GM12892 (cell line): ENCODE measurements around the gene TOX4. TPM values are rescaled to one million over a fixed set of nuclear protein-coding genes. Genes with fewer than 3 reads are reported as not detected.
"Not testable (repeated sequence)": the region's sequence is repeated elsewhere in the genome, so short reads cannot be mapped to it uniquely, and the experiment has no call there.

ENCODE experiments used
- DNase-seq: peaks from one replicate; pipeline ENCODE4 v3.0.0; 2011; ENCODE audit not compliant: insufficient read length
- FAIRE-seq: peaks from 2 replicates; lab custom pipeline; 2011; peaks lifted over from hg19 to GRCh38; lab: Jason Lieb, UNC
- POLR2A ChIP-seq: IDR thresholded peaks from 2 replicates; pipeline ENCODE4 v1.6.1; 2011; ENCODE audit warnings: low read depth, low read length, control low read depth
- POLR2AphosphoS5 ChIP-seq: IDR thresholded peaks from 2 replicates; pipeline ENCODE4 v1.6.1; 2011; ENCODE audit warnings: low read depth, low read length, control low read depth
- TAF1 ChIP-seq: IDR thresholded peaks from 2 replicates; pipeline ENCODE4 v1.6.1; 2011; ENCODE audit warnings: low read depth, mild to moderate bottlenecking, control low read depth, low read length, borderline replicate concordance
- polyA plus RNA-seq: library from polyadenylated mRNA; unstranded; fragments of >200 nt; gene quantifications from one replicate; pipeline ENCODE4 v1.2.1, GENCODE V29; 2012; ENCODE audit warnings: missing spikeins, inconsistent platforms; ENCODE audit not compliant: missing spikeins

Gene TOX4
- polyA plus RNA-seq, result 38.7 TPM

DNA sequence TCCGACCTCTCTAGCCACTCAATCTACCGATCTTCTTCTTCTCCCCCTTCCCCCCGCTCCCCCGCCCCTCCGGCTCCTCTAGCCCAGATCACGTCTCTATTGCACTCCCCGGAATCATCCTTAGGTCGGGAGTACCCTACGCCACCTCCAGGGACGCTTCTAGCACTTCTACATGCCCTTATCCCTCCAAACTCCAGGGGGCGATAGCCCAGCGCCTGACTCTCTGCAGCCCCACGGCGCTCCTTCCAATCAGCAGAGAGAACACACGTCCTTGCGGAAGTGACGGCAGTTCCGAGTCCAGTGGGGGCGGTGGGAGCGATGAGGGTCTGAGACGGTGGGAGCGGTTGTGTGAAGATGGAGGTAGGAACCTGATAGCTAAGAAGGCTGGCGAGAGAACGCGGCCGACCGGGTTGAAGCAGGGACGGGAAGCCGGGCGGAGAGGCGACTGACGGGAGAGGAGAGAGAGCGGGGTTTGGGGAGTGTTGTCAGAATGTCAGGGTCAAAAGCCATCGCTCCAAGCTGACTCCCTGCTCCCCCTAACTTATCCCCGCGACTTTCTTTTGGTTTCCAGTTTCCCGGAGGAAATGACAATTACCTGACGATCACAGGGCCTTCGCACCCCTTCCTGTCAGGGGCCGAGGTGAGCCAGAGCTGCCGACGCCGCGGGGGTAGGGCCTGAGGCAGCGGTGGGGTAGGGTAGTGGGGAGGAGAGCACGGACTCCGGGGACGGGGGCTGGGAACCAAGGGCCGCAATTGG is at the start of gene TOX4, which contains the start of gene RAB2B:
Gene TOX4 (plus strand): TSS at position 271 of the 757 bp plus-strand sequence. CDS start 84 bp downstream, at position 355.
Gene RAB2B (minus strand): TSS at position 35 of the 757 bp plus-strand sequence. CDS start 87 bp downstream, outside the sequence.
- TF ChIP-seq TAF1 (no peak), POLR2AphosphoS5 (peak; percentile 89), POLR2A (peak; percentile 88)
- DNase-seq, result peak; percentile 75
- peak; percentile 97 for FAIRE-seq

DNA sequence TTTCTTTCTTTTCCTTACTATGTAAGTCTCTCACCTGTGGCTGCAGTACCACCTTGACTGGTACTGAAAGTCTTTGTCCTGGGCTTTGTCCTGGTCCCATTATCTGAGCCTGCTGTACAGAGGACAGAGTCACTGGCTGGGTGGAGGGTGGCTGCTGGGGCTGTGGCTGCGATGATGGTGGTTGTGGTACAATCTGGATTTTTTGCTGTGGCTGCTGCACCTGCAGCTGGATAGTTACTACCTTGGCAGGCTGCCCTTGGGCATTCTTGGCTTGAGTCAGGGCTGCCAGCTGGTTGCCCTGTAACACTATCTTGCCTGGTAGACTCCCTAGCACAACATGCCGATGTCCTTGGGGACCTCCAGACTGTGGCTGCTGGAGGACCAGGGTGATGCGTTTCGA is 48.1 kb upstream of the TOX4 start:
- no peak for FAIRE-seq
- no peak for DNase-seq
- TF ChIP-seq POLR2AphosphoS5 (no peak), POLR2A (no peak), TAF1 (no peak)

DNA sequence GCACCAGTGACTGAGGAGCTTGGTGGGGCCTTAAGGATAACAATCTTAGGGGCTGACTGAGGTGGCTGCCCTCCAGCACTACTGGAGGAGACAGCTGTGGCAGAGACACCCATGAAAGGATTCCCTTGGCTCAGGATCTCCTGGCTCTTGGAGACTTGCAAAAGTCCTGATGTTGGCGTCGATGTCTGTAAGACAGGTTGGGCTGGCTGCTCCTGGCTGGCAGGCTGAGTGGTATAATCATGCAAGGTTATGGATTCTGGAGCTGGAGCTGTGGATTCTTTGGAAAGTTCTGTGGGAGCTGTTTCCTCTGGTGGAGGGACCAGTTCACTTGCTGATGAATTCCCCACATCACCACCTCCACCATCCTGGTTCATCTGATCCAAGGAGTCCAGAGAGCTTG is 45.9 kb upstream of the TOX4 start:
- no peak for TF ChIP-seq POLR2AphosphoS5
- TF ChIP-seq POLR2A, result no peak
- TF ChIP-seq TAF1, result no peak
- FAIRE-seq, result no peak
- DNase-seq, result no peak

DNA sequence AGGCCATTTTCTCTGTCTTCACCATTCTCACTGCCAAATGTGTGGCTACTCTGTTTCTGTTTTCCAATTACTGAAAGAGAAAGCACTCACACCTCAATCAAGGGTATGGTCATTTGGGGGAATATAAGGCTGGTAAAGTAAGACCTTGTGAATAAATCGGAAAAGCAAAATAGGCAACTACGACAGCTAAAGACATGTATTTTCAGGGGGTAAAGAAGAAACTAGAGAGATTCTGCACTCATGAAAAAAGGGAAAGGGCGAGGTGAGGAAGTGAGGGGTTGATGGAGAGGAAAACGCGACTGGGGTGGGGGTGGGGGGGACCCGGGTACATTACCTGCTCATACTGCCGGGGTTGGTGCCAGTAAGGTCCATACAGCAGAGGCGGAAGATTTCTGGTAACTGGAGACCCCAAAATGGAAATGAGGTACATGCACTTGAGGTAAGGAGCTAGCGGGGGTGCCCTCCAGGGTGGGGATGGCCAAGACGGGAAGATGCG is 40.4 kb upstream of the TOX4 start:
- TF ChIP-seq POLR2A, result no peak
- TF ChIP-seq POLR2AphosphoS5, result no peak
- TF ChIP-seq TAF1, result no peak
- DNase-seq (no peak), FAIRE-seq (peak; percentile 24)

DNA sequence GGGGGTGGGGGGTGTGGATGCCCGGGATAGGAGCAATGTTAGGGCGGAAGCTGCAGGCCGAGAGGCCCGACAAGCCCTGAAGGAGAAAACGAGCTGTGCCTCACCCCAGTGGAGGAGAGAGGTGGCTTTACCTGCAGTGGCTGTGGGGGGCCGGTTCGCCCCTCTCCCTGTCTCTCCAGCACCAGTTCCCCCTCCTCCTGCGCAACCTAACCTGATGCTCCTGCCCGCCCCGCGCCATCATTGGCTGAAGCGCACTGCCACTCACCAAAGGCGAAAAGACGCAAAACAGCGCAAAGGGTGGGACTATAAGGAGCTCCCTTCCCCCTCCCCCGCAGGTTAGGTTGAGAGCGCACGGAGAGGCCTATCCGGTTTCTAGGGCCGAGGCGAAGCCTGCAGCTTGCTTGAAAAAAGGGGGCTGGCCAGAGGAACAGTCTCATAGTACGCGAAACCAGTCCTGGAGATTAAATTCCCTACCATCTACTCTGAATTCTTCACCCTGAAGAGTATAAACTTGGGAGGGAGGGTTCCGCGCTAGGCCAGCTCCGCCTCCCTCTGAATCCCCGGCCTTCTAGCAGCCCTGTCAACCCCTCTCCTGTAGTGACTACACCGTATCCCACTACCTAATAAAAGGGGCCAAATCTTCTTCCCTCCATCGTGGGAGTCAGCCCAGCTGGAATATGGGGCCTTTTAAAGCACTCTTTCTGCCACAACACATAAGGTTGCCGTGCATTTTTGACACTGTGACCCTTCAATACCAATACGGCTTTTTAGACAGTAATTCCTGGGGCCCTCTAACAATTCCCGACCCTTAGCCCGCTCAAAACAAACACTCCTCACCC is 39.7 kb upstream of the TOX4 start:
- DNase-seq (peak; percentile 82), FAIRE-seq (peak; percentile 97)
- TF ChIP-seq POLR2AphosphoS5, result peak; percentile 93
- peak; percentile 39; the same call in 1 of the 2 replicates for TF ChIP-seq TAF1
- peak; percentile 77 for TF ChIP-seq POLR2A

DNA sequence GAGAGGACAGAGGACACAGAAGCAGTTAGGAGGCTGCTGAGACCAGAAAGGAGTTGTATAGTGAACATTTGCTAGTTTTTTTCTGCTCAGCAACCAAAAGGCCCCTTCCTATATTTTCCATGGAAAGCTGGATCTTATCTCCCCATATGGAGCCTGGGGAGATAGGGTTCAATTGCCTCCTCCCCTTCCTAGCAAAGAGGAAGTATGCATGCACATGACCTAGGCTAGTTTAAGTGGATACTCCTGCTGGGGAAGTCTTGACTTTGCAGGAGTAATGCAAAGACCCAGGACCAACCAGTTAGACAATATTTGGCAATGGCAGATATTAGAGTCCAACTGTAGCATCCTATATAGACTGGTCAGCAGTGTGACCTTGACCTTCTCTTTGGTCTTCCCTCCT is 36.1 kb upstream of the TOX4 start:
- DNase-seq (no peak), FAIRE-seq (no peak)
- TF ChIP-seq POLR2AphosphoS5 (no peak), TAF1 (no peak), POLR2A (no peak)

DNA sequence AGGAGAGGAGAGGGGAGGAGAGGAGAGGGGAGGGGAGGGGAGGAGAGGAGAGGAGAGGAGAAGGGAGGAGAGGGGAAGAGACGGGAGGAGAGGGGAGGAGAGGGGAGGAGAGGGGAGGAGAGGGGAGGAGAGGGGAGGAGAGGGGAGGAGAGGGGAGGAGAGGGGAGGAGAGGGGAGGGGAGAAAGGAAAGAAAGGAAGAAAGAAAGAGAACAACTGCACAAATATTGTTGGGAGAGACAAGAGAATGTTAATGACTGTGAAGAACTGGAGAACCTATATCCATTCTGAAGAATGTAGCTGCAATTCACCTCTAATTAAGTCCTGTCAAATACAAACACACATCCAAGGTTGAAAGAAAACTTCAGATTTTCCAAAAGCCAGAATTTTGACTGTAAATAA is 34.3 kb upstream of the TOX4 start:
- not testable (repeated sequence) for FAIRE-seq, DNase-seq

DNA sequence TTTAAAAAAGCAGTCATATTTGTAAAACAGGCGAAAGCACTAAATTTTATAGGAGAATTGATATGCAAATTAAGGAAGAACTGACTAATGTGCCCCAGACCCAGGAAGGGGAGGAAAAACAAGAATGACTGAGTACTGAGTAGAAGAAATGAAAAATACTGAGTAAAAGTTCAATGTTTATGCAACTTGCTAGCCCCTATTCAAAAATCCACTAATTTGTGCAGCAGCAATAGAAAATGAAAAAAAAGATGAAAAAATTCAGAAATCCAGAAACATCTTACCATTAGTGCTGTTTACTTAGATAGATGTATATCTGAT is 27.1 kb upstream of the TOX4 start:
- no peak for FAIRE-seq
- no peak for DNase-seq
- TF ChIP-seq POLR2A (no peak), POLR2AphosphoS5 (no peak), TAF1 (no peak)

DNA sequence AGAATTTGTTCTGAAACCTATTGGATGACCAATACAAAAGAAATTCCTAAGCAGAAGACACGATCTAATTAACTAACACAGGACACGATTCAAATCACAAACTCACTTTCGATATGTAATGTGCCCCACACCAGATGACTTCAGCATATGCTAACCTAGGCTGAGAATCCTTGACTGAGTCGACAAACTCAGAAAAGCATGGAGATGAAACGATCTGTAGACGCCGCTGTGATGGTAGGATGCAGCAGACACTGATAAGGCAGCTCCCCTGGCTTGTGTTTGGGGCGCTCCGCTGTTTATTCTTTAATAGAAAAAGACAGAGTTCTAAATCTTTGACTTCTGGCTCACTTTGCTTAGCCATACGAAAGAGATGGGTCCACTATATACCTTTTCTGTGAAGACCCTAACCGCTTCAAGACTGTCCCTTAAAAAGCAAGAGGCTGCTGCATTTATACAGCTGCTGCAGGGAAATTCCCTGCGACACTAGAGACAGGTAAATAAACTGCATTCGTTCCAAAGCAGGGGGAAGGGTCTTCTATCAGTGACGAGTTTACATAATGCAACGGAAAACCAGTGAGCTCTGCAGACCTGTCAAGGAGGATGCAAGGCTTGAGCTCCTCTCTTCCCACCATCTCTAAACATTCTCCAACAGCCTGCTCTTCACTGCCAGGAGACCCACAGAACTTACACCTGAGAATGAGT is 22.0 kb upstream of the TOX4 start:
- FAIRE-seq (no peak), DNase-seq (no peak)
- no peak for TF ChIP-seq POLR2A
- no peak for TF ChIP-seq POLR2AphosphoS5

DNA sequence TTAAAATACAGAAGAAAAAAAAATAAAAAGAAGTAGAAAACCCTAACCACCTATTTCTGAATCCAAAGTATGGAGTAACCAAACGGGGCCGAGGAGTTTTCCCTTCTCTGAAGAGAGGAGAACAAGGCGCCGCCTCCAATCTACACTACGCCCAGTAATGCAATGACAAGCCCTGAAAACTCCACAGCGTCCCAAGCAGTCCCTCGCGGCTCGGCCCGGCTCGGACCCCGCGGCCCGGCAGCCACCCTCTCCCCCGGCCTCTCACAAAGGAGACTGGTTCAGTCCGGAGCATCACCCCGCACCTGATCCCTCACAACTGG is 21.4 kb upstream of the TOX4 start:
- TF ChIP-seq TAF1, result no peak
- no peak for TF ChIP-seq POLR2A
- TF ChIP-seq POLR2AphosphoS5, result no peak
- FAIRE-seq, result no peak
- no peak for DNase-seq
